Thyroid gland (tissue), 4 donors: ENCODE data around the gene ETFDH. TPM values are rescaled to one million over a fixed set of nuclear protein-coding genes. Genes with fewer than 3 reads are reported as not detected.
"Not testable (repeated sequence)": the region's sequence is repeated elsewhere in the genome, so short reads cannot be mapped to it uniquely, and the experiment has no call there.

Experiments used
- DNase-seq, 2 donors: peaks; one replicate each; pipeline ENCODE4 v3.0.0-alpha.2; 2019
- H3K27ac ChIP-seq, 3 donors: fragments of 200-600 bp; sonication (generic); 1 replicate in 2 of 3; 2 replicates in 1 of 3; pipeline ENCODE4 v1.5.1; 2016 to 2019; ENCODE audit warnings: mild to moderate bottlenecking in 1 of 3, moderate library complexity in 1 of 3
- H3K27me3 ChIP-seq: fragments of 200-600 bp; sonication (generic); one replicate; pipeline ENCODE4 v1.5.1; 2019
- H3K36me3 ChIP-seq, 2 donors: fragments of 200-600 bp; sonication (generic); one replicate each; pipeline ENCODE4 v1.5.1; 2016 to 2019
- H3K4me1 ChIP-seq, 2 donors: fragments of 200-600 bp; sonication (generic); one replicate each; pipeline ENCODE4 v1.5.1; 2017 to 2019
- H3K4me3 ChIP-seq, 3 donors: fragments of 200-600 bp; sonication (generic); replicated peaks in 1 of 3; 1 replicate in 2 of 3; 2 replicates in 1 of 3; pipeline ENCODE4 v1.5.1; 2016; ENCODE audit warnings: mild to moderate bottlenecking in 1 of 3
- H3K9me3 ChIP-seq: fragments of 200-600 bp; sonication (generic); one replicate; pipeline ENCODE4 v1.5.1; 2017
- CTCF ChIP-seq, 6 experiments: fragments of 200-600 bp in 3 of 6; fragments of 450-650 bp in 3 of 6; sonication (generic) in 3 of 6; IDR thresholded peaks; one replicate each; pipeline ENCODE4 v1.5.1; 2016 to 2019; ENCODE audit warnings: antibody characterized with exemption in 6 of 6, mild to moderate bottlenecking in 2 of 6, inconsistent platforms in 1 of 6, moderate library complexity in 1 of 6
- POLR2A ChIP-seq, 2 donors: fragments of 450-650 bp; IDR thresholded peaks; one replicate each; pipeline ENCODE4 v1.6.1; 2017; ENCODE audit warnings: antibody characterized with exemption in 2 of 2, mild to moderate bottlenecking in 2 of 2, moderate library complexity in 1 of 2
- WGBS, 2 donors: methylation state at CpG; one replicate each; pipeline ENCODE4 v1.1.5; 2017; 5-methylcytosine and 5-hydroxymethylcytosine counted together
- intact Hi-C: fragments of 100-400 bp; cut with DNase I; formaldehyde crosslinking; loops from one replicate; pipeline ENCODE4 v1.15.1; 2023
- total RNA-seq, 4 donors: library from RNA; depleted of rRNA; stranded (reverse); fragments of >200 nt; gene quantifications; one replicate each; pipeline ENCODE4 v1.2.3, GENCODE V29; 2016

ETFDH gene
- total RNA-seq, 4 donors from 2014 or later = 32.6 to 64.0 (median 52.3) TPM

GRCh38 chr4:158657291-158657690 lies 14.8 kb upstream of the ETFDH start:
- Histone ChIP-seq H3K4me3 (no peak overlapping the region), H3K9me3 (no peaks in the 10 kb centered on the region), H3K36me3 (no peaks in the 10 kb centered on the region), H3K27me3 (no peaks in the 10 kb centered on the region), H3K27ac (no peak overlapping the region), H3K4me1 (no peaks in the 10 kb centered on the region)
- 84 to 96% methylated on average over 5 to 7 of the region's 11 CpGs for WGBS, 2 donors
- intact Hi-C loops = no loop called here
- no peak for TF ChIP-seq CTCF (IDR thresholded peaks at IDR 0.05)
- TF ChIP-seq POLR2A (IDR thresholded peaks at IDR 0.05) = no peak
- DNase-seq = no peak

GRCh38 chr4:158663255-158663654 lies 8.8 kb upstream of the ETFDH start:
- H3K4me3 ChIP-seq, H3K9me3 ChIP-seq, intact Hi-C loops, H3K27ac ChIP-seq, DNase-seq, H3K27me3 ChIP-seq, H3K36me3 ChIP-seq, H3K4me1 ChIP-seq: not testable (repeated sequence)
- WGBS, 2 donors = 67 to 72% methylated on average over 4 of the region's 4 CpGs

DNA sequence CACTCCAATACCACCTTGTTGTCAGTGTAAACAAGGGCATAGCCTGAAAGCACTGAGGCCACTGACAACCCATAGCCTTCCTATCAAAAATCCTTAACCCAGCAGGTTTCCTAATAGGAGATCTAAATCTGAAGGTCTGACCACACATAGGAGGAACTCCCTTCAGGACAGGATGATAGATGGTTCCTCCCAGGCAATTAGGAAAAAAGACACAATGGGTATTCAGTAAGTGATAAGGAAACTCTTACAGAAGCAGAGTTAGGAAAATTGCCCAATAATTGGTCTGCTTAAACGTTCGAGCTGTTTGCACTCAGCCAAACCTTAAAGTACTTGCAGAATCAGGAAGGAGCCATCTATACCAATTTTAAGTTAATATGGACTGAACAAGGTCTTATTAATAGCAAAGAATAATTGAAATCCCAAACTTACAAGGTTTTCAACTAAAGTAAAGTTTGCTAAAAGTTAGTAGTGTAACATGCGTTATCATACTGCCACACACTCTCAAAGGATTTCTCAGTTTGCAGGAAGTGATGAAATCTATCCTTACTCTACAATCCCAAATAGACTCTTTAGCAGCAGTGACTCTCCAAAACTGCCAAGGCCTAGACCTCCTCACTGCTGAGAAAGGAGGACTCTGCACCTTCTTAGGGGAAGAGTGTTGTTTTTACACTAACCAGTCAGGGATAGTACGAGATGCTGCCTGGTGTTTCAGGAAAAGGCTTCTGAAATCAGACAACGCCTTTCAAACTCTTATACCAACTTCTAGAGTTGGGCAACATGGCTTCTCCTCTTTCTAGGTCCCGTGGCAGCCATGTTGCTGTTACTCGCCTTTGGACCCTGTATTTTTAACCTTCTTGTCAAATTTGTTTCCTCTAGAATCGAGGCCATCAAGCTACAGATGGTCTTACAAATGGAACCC lies 8.1 kb upstream of the ETFDH start:
- WGBS, 2 donors = 83% methylated on average over 8 of the region's 8 CpGs
- H3K4me3 ChIP-seq, DNase-seq, H3K9me3 ChIP-seq, H3K4me1 ChIP-seq, H3K36me3 ChIP-seq, H3K27me3 ChIP-seq, H3K27ac ChIP-seq, intact Hi-C loops: not testable (repeated sequence)

- Histone ChIP-seq H3K9me3 (no peaks in the 10 kb centered on the region), H3K4me1 (no peaks in the 10 kb centered on the region), H3K4me3 (no peak overlapping the region), H3K27ac (no peak overlapping the region), H3K27me3 (no peaks in the 10 kb centered on the region), H3K36me3 (no peaks in the 10 kb centered on the region)
- no peak for DNase-seq
- 97 to 99% methylated on average over 9 to 16 of the region's 18 CpGs for WGBS, 2 donors
- TF ChIP-seq POLR2A (IDR thresholded peaks at IDR 0.05) (no peak), CTCF (IDR thresholded peaks at IDR 0.05) (no peak)
- intact Hi-C loops = no loop called here
These were observed 7.3 kb upstream of the ETFDH start for GRCh38 chr4:158664806-158665205.

DNA sequence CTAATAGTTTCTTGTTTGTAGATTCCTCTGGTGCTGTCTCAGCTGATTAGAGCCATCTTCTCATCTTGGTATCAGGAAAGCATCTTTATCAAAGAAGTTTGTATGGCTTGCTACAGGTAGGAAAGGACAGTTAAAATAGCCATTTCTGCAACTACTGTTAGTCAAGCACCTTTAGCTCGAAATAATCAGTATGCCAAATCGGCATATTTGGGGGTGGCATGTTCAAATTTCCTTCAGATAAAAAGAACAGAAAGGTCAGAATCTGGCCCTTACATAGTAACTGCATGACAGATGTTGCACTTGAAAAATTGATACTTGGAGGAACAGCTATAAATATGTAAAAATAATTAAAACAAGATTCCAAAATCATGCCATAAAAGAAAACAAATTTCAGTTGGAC lies 5.2 kb upstream of the ETFDH start:
- Histone ChIP-seq H3K27ac (no peak overlapping the region), H3K27me3 (no peaks in the 10 kb centered on the region), H3K4me1 (peaks cover 5 to 6% of the 10 kb centered on the region in 2 donors), H3K4me3 (no peak overlapping the region), H3K9me3 (no peaks in the 10 kb centered on the region), H3K36me3 (no peaks in the 10 kb centered on the region)
- intact Hi-C loops = no loop called here
- DNase-seq = no peak
- no peak for TF ChIP-seq CTCF (IDR thresholded peaks at IDR 0.05)
- TF ChIP-seq POLR2A (IDR thresholded peaks at IDR 0.05) = no peak
- 95 to 97% methylated on average over 2 of the region's 2 CpGs for WGBS, 2 donors

- H3K4me3 ChIP-seq = no peak overlapping the region
- WGBS, 2 donors = 84 to 87% methylated on average over 3 of the region's 3 CpGs
- H3K36me3 ChIP-seq = no peaks in the 10 kb centered on the region
- no peak for DNase-seq
- intact Hi-C loops = no loop called here
- no peak for TF ChIP-seq POLR2A (IDR thresholded peaks at IDR 0.05)
- peak in 4 of 6 experiments; percentile 19 to 36 (median 26) for TF ChIP-seq CTCF (IDR thresholded peaks at IDR 0.05)
- H3K27me3 ChIP-seq = no peaks in the 10 kb centered on the region
- peaks cover 6% of the 10 kb centered on the region in 2 donors for H3K4me1 ChIP-seq
- H3K9me3 ChIP-seq = no peaks in the 10 kb centered on the region
- H3K27ac ChIP-seq = no peak overlapping the region
These were observed 4.4 kb upstream of the ETFDH start for GRCh38 chr4:158667651-158668198.
